GM19397 (cell line): Measurements from ENCODE around the gene MUC6.
"Not testable (repeated sequence)": the region's sequence is repeated elsewhere in the genome, so short reads cannot be mapped to it uniquely, and the experiment has no call there.

ENCODE experiments used
- ATAC-seq: cut with Tn5 transposase; IDR thresholded peaks from one replicate; pipeline ENCODE4 v1.9.1; 2021; ENCODE audit warnings: mild to moderate bottlenecking, moderate library complexity; ENCODE audit not compliant: unreplicated experiment

MUC6 gene

GRCh38 chr11:1025410-1026162 is 10.9 kb downstream of the MUC6 start:
- ATAC-seq, result no peak

- no peak for ATAC-seq
Observed at GRCh38 chr11:1024597-1025409, 11.7 kb downstream of the MUC6 start.

- no peak for ATAC-seq
Observed at GRCh38 chr11:1023811-1024596, 12.5 kb downstream of the MUC6 start.

GRCh38 chr11:1022908-1023810 is 13.4 kb downstream of the MUC6 start:
- no peak for ATAC-seq

GRCh38 chr11:1022411-1022810 is 14.1 kb downstream of the MUC6 start:
- no peak for ATAC-seq

GRCh38 chr11:1020211-1020905 is 16.2 kb downstream of the MUC6 start:
- ATAC-seq, result no peak

- no peak for ATAC-seq
Observed at GRCh38 chr11:1019321-1019910, 17.1 kb downstream of the MUC6 start.

GRCh38 chr11:1018091-1018490 is 18.4 kb downstream of the MUC6 start:
- ATAC-seq, result no peak

GRCh38 chr11:1017269-1018005 is 19.1 kb downstream of the MUC6 start:
- no peak for ATAC-seq

- not testable (repeated sequence) for ATAC-seq
Observed at GRCh38 chr11:1016610-1017126, 19.9 kb downstream of the MUC6 start.

GRCh38 chr11:1015826-1016545 is 20.5 kb downstream of the MUC6 start:
- ATAC-seq, result no peak

- no peak for ATAC-seq
Observed at GRCh38 chr11:1015064-1015463, 21.5 kb downstream of the MUC6 start.

GRCh38 chr11:1014276-1014675 is 22.2 kb downstream of the MUC6 start:
- ATAC-seq, result no peak

GRCh38 chr11:1013631-1013935 is 22.9 kb downstream of the MUC6 start:
- ATAC-seq, result no peak

- no peak for ATAC-seq
Observed at GRCh38 chr11:1012740-1013630, 23.5 kb downstream of the MUC6 start.

GRCh38 chr11:1012291-1012690 is 24.2 kb downstream of the MUC6 start:
- no peak for ATAC-seq

- ATAC-seq, result no peak
Observed at GRCh38 chr11:1011320-1011698, 25.2 kb downstream of the MUC6 start.
